K562 (cell line): Measurements from ENCODE around the gene ZP1. TPM values are rescaled to one million over a fixed set of nuclear protein-coding genes. Genes with fewer than 3 reads are reported as not detected.
A peak's percentile ranks its signal among the peaks of the same experiment; 100 is the strongest.

Experiments used
- BCOR ChIP-seq: fragments of 450-650 bp; IDR thresholded peaks from 2 replicates; pipeline ENCODE4 v1.6.1; 2016
- CBFB ChIP-seq: sonication (generic); formaldehyde crosslinking; IDR thresholded peaks from 2 replicates; pipeline ENCODE4 v1.4.0; 2020; ENCODE audit warnings: mild to moderate bottlenecking, missing genetic modification reagents
- ETS2 ChIP-seq: IDR thresholded peaks from 2 replicates; pipeline ENCODE4 v1.6.1; 2016; ENCODE audit warnings: borderline replicate concordance, missing genetic modification characterization, mild to moderate bottlenecking, moderate library complexity, missing compliant biosample characterization; ENCODE audit not compliant: poor library complexity, severe bottlenecking
- MCM5 ChIP-seq: fragments of 450-650 bp; IDR thresholded peaks from 2 replicates; pipeline ENCODE4 v1.6.1; 2016; ENCODE audit warnings: low read depth
- MIER1 ChIP-seq: fragments of 450-650 bp; IDR thresholded peaks from 2 replicates; pipeline ENCODE4 v1.6.1; 2016; ENCODE audit warnings: antibody characterized with exemption, mild to moderate bottlenecking, low read depth
- MYNN ChIP-seq, 2 experiments: sonication (generic); formaldehyde crosslinking in 1 of 2; IDR thresholded peaks; 2 replicates each; pipeline versions ENCODE4 v1.5.0 to v1.6.1; 2016 to 2020; ENCODE audit warnings: antibody characterized with exemption in 1 of 2, missing genetic modification reagents in 1 of 2
- NR3C1 ChIP-seq: sonication (generic); formaldehyde crosslinking; IDR thresholded peaks from 2 replicates; pipeline ENCODE4 v1.8.1; 2022; ENCODE audit warnings: missing genetic modification reagents
- PHTF2 ChIP-seq: fragments of 250-450 bp; sonication (Bioruptor Pico); IDR thresholded peaks from 2 replicates; pipeline ENCODE4 v1.5.0; 2021; ENCODE audit warnings: mild to moderate bottlenecking
- PRDM10 ChIP-seq: fragments of 450-650 bp; IDR thresholded peaks from 2 replicates; pipeline ENCODE4 v1.6.1; 2018; ENCODE audit not compliant: partially characterized antibody
- RBM34 ChIP-seq: fragments of 200-400 bp; formaldehyde crosslinking; IDR thresholded peaks from 2 replicates; pipeline ENCODE4 v1.6.1; 2018; ENCODE audit warnings: low read length, borderline replicate concordance; ENCODE audit not compliant: insufficient read depth
- SAFB2 ChIP-seq: fragments of 200-400 bp; formaldehyde crosslinking; IDR thresholded peaks from 2 replicates; pipeline ENCODE4 v1.6.1; 2018; ENCODE audit warnings: borderline replicate concordance, low read length, low read depth, moderate library complexity; ENCODE audit not compliant: severe bottlenecking
- TCFL5 ChIP-seq: fragments of 250-450 bp; sonication (Bioruptor Pico); conservative IDR thresholded peaks from 2 replicates; pipeline ENCODE4 v1.6.1; 2021; ENCODE audit warnings: mild to moderate bottlenecking, moderate library complexity, matching md5 sums
- TFE3 ChIP-seq: fragments of 450-650 bp; formaldehyde crosslinking; IDR thresholded peaks from 2 replicates; pipeline ENCODE4 v1.4.0; 2020; ENCODE audit warnings: mild to moderate bottlenecking, mixed read lengths
- THAP12 ChIP-seq: fragments of 250-450 bp; sonication (Bioruptor Pico); IDR thresholded peaks from 2 replicates; pipeline ENCODE4 v1.9.0; 2021; ENCODE audit warnings: mild to moderate bottlenecking, inconsistent platforms
- THAP7 ChIP-seq: fragments of 250-450 bp; sonication (Bioruptor Pico); IDR thresholded peaks from 2 replicates; pipeline ENCODE4 v1.5.0; 2021
- THRA ChIP-seq: fragments of 450-650 bp; IDR thresholded peaks from 2 replicates; pipeline ENCODE4 v1.6.1; 2017; ENCODE audit warnings: mild to moderate bottlenecking, moderate library complexity
- ZNF12 ChIP-seq: sonication (generic); formaldehyde crosslinking; IDR thresholded peaks from 2 replicates; pipeline ENCODE4 v1.4.0; 2020; ENCODE audit warnings: mild to moderate bottlenecking, missing genetic modification reagents
- ZNF217 ChIP-seq: sonication (generic); formaldehyde crosslinking; IDR thresholded peaks from 2 replicates; pipeline ENCODE4 v1.8.0; 2022; ENCODE audit warnings: mild to moderate bottlenecking, missing genetic modification reagents
- ZNF707 ChIP-seq: fragments of 250-450 bp; sonication (Bioruptor Pico); conservative IDR thresholded peaks from 2 replicates; pipeline ENCODE4 v1.8.0; 2022; ENCODE audit warnings: inconsistent platforms, mild to moderate bottlenecking, moderate library complexity
- polyA plus RNA-seq, 8 experiments: library from polyadenylated mRNA; depleted of rRNA in 4 of 8; stranded (reverse) in 5 of 8; unstranded in 3 of 8; fragments of >200 nt; fragmentation: Nextera tagmentation in 2 of 8; fragmentation: Illumina TruSeq in 1 of 8; extraction: Ambion mirVana in 2 of 8; extraction: Trizol in 1 of 8; gene quantifications; 2 replicates each; pipeline versions ENCODE4 v1.2.1 to v1.2.3, GENCODE V29; 2011 to 2014; ENCODE audit warnings: inconsistent platforms in 1 of 8, missing spikeins in 1 of 8
- total RNA-seq, 7 experiments: library from RNA; depleted of rRNA in 6 of 7; stranded (reverse); fragments of >200 nt in 6 of 7; fragmentation: Illumina TruSeq in 2 of 7; extraction: Trizol in 2 of 7; gene quantifications; 2 replicates each; pipeline versions ENCODE4 v1.2.1 to v1.2.3, GENCODE V29; 2011 to 2021; ENCODE audit warnings: low replicate concordance in 1 of 7

ZP1 gene
- total and polyA plus RNA-seq, 9 of the 15 experiments (the other 6 are each of a cell fraction or from before 2014, with no cell fraction given), result 0.11 to 0.15 TPM; not detected in 7

- no peak for TF ChIP-seq THAP7
- no peak for TF ChIP-seq MIER1
- no peak for TF ChIP-seq ETS2 (tag)
- TF ChIP-seq PHTF2 (CRISPR knock-in tag), result no peak
- TF ChIP-seq ZNF217, result no peak
- TF ChIP-seq TCFL5 (CRISPR knock-in tag), result no peak
- TF ChIP-seq ZNF707 (CRISPR knock-in tag), result no peak
- TF ChIP-seq PRDM10, result peak; percentile 64
- no peak for TF ChIP-seq ZNF12 (CRISPR knock-in tag)
- 0 out of 2 replicates have a peak, but pooled peaks have one; percentile 32 for TF ChIP-seq MYNN (IDR thresholded peaks at IDR 0.05)
- no peak for TF ChIP-seq MYNN (CRISPR knock-in tag; IDR thresholded peaks at IDR 0.05)
- no peak for TF ChIP-seq THAP12 (CRISPR knock-in tag)
- no peak for TF ChIP-seq MCM5
- peak; percentile 27; the same call in 1 of the 2 replicates for TF ChIP-seq BCOR
- TF ChIP-seq SAFB2, result no peak
- TF ChIP-seq CBFB, result no peak
- no peak for TF ChIP-seq RBM34
- no peak for TF ChIP-seq NR3C1 (CRISPR knock-in tag)
- TF ChIP-seq THRA, result no peak
- TF ChIP-seq TFE3 (CRISPR knock-in tag), result no peak
Observed at GRCh38 chr11:60891103-60891741, 23.9 kb downstream of the ZP1 start (continued).
